ENCODE data around the gene FDCSP.

DNA sequence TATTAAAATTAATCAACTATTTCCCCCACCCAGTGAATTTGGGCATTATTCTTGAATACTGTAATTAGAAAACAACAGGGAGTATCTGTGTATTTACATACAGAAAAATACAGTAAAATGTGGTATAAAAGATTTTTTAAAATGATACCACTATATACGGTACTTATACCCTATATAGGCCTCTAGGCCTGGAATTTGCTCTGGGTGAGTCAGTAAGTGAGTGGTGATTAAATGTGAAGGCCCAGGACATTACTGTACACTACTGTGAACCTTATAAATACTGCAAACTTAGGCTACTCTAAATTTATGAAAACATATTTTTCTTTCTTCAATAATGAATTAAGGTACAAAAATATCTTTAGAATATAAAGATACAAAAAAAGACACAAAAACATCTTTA is 10.2 kb downstream of the FDCSP start:
- TF ChIP-seq, protein P1, sequence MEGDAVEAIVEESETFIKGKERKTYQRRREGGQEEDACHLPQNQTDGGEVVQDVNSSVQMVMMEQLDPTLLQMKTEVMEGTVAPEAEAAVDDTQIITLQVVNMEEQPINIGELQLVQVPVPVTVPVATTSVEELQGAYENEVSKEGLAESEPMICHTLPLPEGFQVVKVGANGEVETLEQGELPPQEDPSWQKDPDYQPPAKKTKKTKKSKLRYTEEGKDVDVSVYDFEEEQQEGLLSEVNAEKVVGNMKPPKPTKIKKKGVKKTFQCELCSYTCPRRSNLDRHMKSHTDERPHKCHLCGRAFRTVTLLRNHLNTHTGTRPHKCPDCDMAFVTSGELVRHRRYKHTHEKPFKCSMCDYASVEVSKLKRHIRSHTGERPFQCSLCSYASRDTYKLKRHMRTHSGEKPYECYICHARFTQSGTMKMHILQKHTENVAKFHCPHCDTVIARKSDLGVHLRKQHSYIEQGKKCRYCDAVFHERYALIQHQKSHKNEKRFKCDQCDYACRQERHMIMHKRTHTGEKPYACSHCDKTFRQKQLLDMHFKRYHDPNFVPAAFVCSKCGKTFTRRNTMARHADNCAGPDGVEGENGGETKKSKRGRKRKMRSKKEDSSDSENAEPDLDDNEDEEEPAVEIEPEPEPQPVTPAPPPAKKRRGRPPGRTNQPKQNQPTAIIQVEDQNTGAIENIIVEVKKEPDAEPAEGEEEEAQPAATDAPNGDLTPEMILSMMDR (IDR thresholded peaks at IDR 0.05), result no peak
- TF ChIP-seq EP300 (IDR thresholded peaks at IDR 0.05) (no peak), POLR2A (IDR thresholded peaks at IDR 0.05) (no peak)
